Stimulated activated CD4-positive, alpha-beta T cell treated with anti-CD3 and anti-CD28 coated beads, Interleukin-15, amount 100 ng/mL, for 24 hours (primary cell): ENCODE data around the gene SOST.

ENCODE experiments used
- DNase-seq: peaks from one replicate; pipeline ENCODE4 v3.0.0-alpha.2; 2020

Gene SOST

GRCh38 chr17:43740541-43740940 lies 18.1 kb downstream of the SOST start:
- DNase-seq: no peak

- no peak for DNase-seq
These were observed 20.9 kb downstream of the SOST start for GRCh38 chr17:43737722-43738121.

GRCh38 chr17:43736389-43736788 lies 22.2 kb downstream of the SOST start:
- no peak for DNase-seq

GRCh38 chr17:43734376-43734775 lies 24.2 kb downstream of the SOST start:
- no peak for DNase-seq

- no peak for DNase-seq
These were observed 24.6 kb downstream of the SOST start for GRCh38 chr17:43733956-43734355.

- DNase-seq: no peak
These were observed 25.6 kb downstream of the SOST start for GRCh38 chr17:43732958-43733357.

GRCh38 chr17:43728081-43728480 lies 30.5 kb downstream of the SOST start:
- no peak for DNase-seq

- no peak for DNase-seq
These were observed 34.8 kb downstream of the SOST start for GRCh38 chr17:43723697-43724359.

- no peak for DNase-seq
These were observed 35.5 kb downstream of the SOST start for GRCh38 chr17:43722870-43723665.

GRCh38 chr17:43722269-43722619 lies 36.3 kb downstream of the SOST start:
- DNase-seq: no peak

- DNase-seq: no peak
These were observed 36.9 kb downstream of the SOST start for GRCh38 chr17:43721537-43722268.

GRCh38 chr17:43720311-43721060 lies 38.1 kb downstream of the SOST start:
- peak; percentile 84 for DNase-seq

- DNase-seq: no peak
These were observed 39.0 kb downstream of the SOST start for GRCh38 chr17:43719578-43719977.

- no peak for DNase-seq
These were observed 40.0 kb downstream of the SOST start for GRCh38 chr17:43718544-43718943.

- DNase-seq: no peak
These were observed 40.7 kb downstream of the SOST start for GRCh38 chr17:43717913-43718312.

- DNase-seq: no peak
These were observed 44.0 kb downstream of the SOST start for GRCh38 chr17:43714465-43715149.

GRCh38 chr17:43713494-43714162 lies 45.0 kb downstream of the SOST start:
- peak; percentile 48 for DNase-seq

- DNase-seq: no peak
These were observed 46.2 kb downstream of the SOST start for GRCh38 chr17:43712397-43712796.

- no peak for DNase-seq
These were observed 48.5 kb downstream of the SOST start for GRCh38 chr17:43710101-43710500.

- DNase-seq: no peak
These were observed 49.4 kb downstream of the SOST start for GRCh38 chr17:43709210-43709609.

GRCh38 chr17:43707184-43707583 lies 51.4 kb downstream of the SOST start:
- no peak for DNase-seq

- DNase-seq: no peak
These were observed 52.4 kb downstream of the SOST start for GRCh38 chr17:43706235-43706634.
